DND-41 (cell line): ENCODE data around the gene EGFL8.

ENCODE experiments used
- ATAC-seq: fragments of 200-7000 bp; cut with Tn5 transposase; 3 replicates; pipeline ENCODE4 v1.9.1; 2021; ENCODE audit warnings: low read depth; ENCODE audit not compliant: insufficient read depth
- DNase-seq: peaks from one replicate; pipeline ENCODE4 v3.0.0-alpha.2; 2020
- H2AFZ ChIP-seq: 2 replicates; pipeline ENCODE4 v1.6.0; 2012; ENCODE audit warnings: low read depth, low read length
- H3K27ac ChIP-seq: 2 replicates; pipeline ENCODE4 v1.5.1; 2012; ENCODE audit warnings: low read length, inconsistent platforms
- H3K27me3 ChIP-seq: fragments of 200-600 bp; sonication (generic); 2 replicates; pipeline ENCODE4 v1.6.0; 2012; ENCODE audit warnings: low read length, mild to moderate bottlenecking, inconsistent platforms; ENCODE audit not compliant: insufficient read depth, poor library complexity
- H3K36me3 ChIP-seq: 2 replicates; pipeline ENCODE4 v1.5.1; 2012; ENCODE audit warnings: low read length, inconsistent platforms; ENCODE audit not compliant: insufficient read depth
- H3K4me1 ChIP-seq: 2 replicates; pipeline ENCODE4 v1.5.1; 2012; ENCODE audit warnings: mild to moderate bottlenecking, low read length; ENCODE audit not compliant: insufficient read depth
- H3K4me2 ChIP-seq: 2 replicates; pipeline ENCODE4 v1.6.0; 2012; ENCODE audit warnings: mild to moderate bottlenecking, moderate library complexity, low read length, inconsistent platforms; ENCODE audit not compliant: insufficient read depth
- H3K4me3 ChIP-seq, 2 experiments: fragments of 200-600 bp in 1 of 2; shearing (Covaris generic) in 1 of 2; 2 replicates each; pipeline ENCODE4 v1.5.1; 2012 to 2016; ENCODE audit warnings: inconsistent platforms in 2 of 2, low read length in 2 of 2, mild to moderate bottlenecking in 2 of 2, low read depth in 1 of 2, moderate library complexity in 1 of 2
- H3K79me2 ChIP-seq: 2 replicates; pipeline ENCODE4 v1.6.0; 2012; ENCODE audit warnings: low read length, inconsistent platforms; ENCODE audit not compliant: insufficient read depth
- H3K9ac ChIP-seq: 2 replicates; pipeline ENCODE4 v1.6.0; 2012; ENCODE audit warnings: low read depth, mild to moderate bottlenecking, inconsistent platforms, low read length, moderate library complexity
- H3K9me3 ChIP-seq: 2 replicates; pipeline ENCODE4 v1.5.1; 2012; ENCODE audit warnings: low read length, moderate library complexity, mild to moderate bottlenecking, inconsistent platforms; ENCODE audit not compliant: insufficient read depth, severe bottlenecking
- H4K20me1 ChIP-seq: 2 replicates; pipeline ENCODE4 v1.6.0; 2012; ENCODE audit warnings: low read length; ENCODE audit not compliant: insufficient read depth
- CTCF ChIP-seq: IDR thresholded peaks from 2 replicates; pipeline ENCODE4 v1.5.1; 2012; ENCODE audit warnings: borderline replicate concordance, low read length, moderate library complexity, mild to moderate bottlenecking; ENCODE audit not compliant: poor library complexity, severe bottlenecking; ENCODE audit errors: extremely low read depth
- EZH2 ChIP-seq: IDR thresholded peaks from 3 replicates; pipeline ENCODE4 v1.6.1; 2012; ENCODE audit warnings: borderline replicate concordance, low read depth, mild to moderate bottlenecking, moderate library complexity, low read length, inconsistent platforms; ENCODE audit not compliant: severe bottlenecking

Gene EGFL8

GRCh38 chr6:32179766-32180405 lies 15.5 kb downstream of the EGFL8 start:
- H3K4me3 ChIP-seq, result peak overlapping the region in 1 of 2 experiments; percentile 91; a peak in 1 of 4 replicates
- H4K20me1 ChIP-seq, result no peaks in the 10 kb centered on the region
- no peak overlapping the region for H2AFZ ChIP-seq
- peaks cover 50% of the 10 kb centered on the region for H3K36me3 ChIP-seq
- peaks cover 47% of the 10 kb centered on the region for H3K4me1 ChIP-seq
- no peak for TF ChIP-seq EZH2
- TF ChIP-seq CTCF, result no peak
- H3K27me3 ChIP-seq, result no peaks in the 10 kb centered on the region
- H3K27ac ChIP-seq, result no peak overlapping the region
- no peaks in the 10 kb centered on the region for H3K9me3 ChIP-seq
- H3K4me2 ChIP-seq, result peak overlapping the region; percentile 75
- peak overlapping the region; percentile 79; the same call in 1 of the 2 replicates for H3K9ac ChIP-seq
- DNase-seq (no peak), ATAC-seq (no peak)
- H3K79me2 ChIP-seq, result peaks cover 34% of the 10 kb centered on the region

- DNase-seq, result no peak
- Histone ChIP-seq H3K4me2 (no peak overlapping the region), H3K27me3 (no peaks in the 10 kb centered on the region), H3K9ac (no peak overlapping the region), H3K9me3 (no peaks in the 10 kb centered on the region), H3K36me3 (peaks cover 57% of the 10 kb centered on the region), H3K27ac (no peak overlapping the region), H3K79me2 (peaks cover 27% of the 10 kb centered on the region), H4K20me1 (no peaks in the 10 kb centered on the region), H3K4me1 (peaks cover 37% of the 10 kb centered on the region), H2AFZ (no peak overlapping the region), H3K4me3 (no peak overlapping the region)
- no peak for ATAC-seq
- no peak for TF ChIP-seq CTCF
- no peak for TF ChIP-seq EZH2
Observed at GRCh38 chr6:32181148-32181702, 16.8 kb downstream of the EGFL8 start.

- no peak overlapping the region for H2AFZ ChIP-seq
- no peak overlapping the region for H3K9ac ChIP-seq
- peaks cover 65% of the 10 kb centered on the region for H3K36me3 ChIP-seq
- H4K20me1 ChIP-seq, result no peaks in the 10 kb centered on the region
- H3K27ac ChIP-seq, result no peak overlapping the region
- H3K4me2 ChIP-seq, result no peak overlapping the region
- no peaks in the 10 kb centered on the region for H3K27me3 ChIP-seq
- peaks cover 21% of the 10 kb centered on the region for H3K79me2 ChIP-seq
- TF ChIP-seq EZH2 (no peak), CTCF (no peak)
- H3K4me3 ChIP-seq, result no peak overlapping the region
- no peaks in the 10 kb centered on the region for H3K9me3 ChIP-seq
- H3K4me1 ChIP-seq, result peaks cover 34% of the 10 kb centered on the region
- DNase-seq (no peak), ATAC-seq (no peak)
Observed at GRCh38 chr6:32181915-32182529, 17.6 kb downstream of the EGFL8 start.
